Muscle of arm (tissue), 12 donors: ENCODE results near the gene NBEAL2. TPM values are rescaled to one million over a fixed set of nuclear protein-coding genes. Genes with fewer than 3 reads are reported as not detected.
A peak's percentile ranks its signal among the peaks of the same experiment; 100 is the strongest.

Experiments used
- DNase-seq: peaks from one replicate; pipeline ENCODE4 v3.0.0-alpha.2; 2013
- polyA plus RNA-seq, 12 donors: library from polyadenylated mRNA; unstranded; fragments of 120-200 nt; gene quantifications; one replicate each; pipeline ENCODE4 v1.2.1, GENCODE V29; 2013; ENCODE audit not compliant: insufficient read length in 12 of 12

The NBEAL2 gene
- polyA plus RNA-seq, 12 donors = 8.7 to 57.5 (median 12.1) TPM; not detected in 1

GRCh38 chr3:46998852-46999515 is 19.5 kb downstream of the NBEAL2 start:
- no peak for DNase-seq

GRCh38 chr3:46999516-47000197 is 20.2 kb downstream of the NBEAL2 start:
- no peak for DNase-seq

GRCh38 chr3:47000198-47000815 is 20.8 kb downstream of the NBEAL2 start:
- no peak for DNase-seq

- no peak for DNase-seq
These were observed 21.7 kb downstream of the NBEAL2 start for GRCh38 chr3:47000922-47001730.

- DNase-seq = no peak
These were observed 22.3 kb downstream of the NBEAL2 start for GRCh38 chr3:47001731-47002170.

- no peak for DNase-seq
These were observed 22.9 kb downstream of the NBEAL2 start for GRCh38 chr3:47002171-47003055.

- no peak for DNase-seq
These were observed 23.6 kb downstream of the NBEAL2 start for GRCh38 chr3:47003056-47003410.

GRCh38 chr3:47003461-47004368 is 24.2 kb downstream of the NBEAL2 start:
- no peak for DNase-seq

- no peak for DNase-seq
These were observed 25.1 kb downstream of the NBEAL2 start for GRCh38 chr3:47004369-47005211.

- DNase-seq = no peak
These were observed 26.0 kb downstream of the NBEAL2 start for GRCh38 chr3:47005212-47006144.

GRCh38 chr3:47006145-47006651 is 26.7 kb downstream of the NBEAL2 start:
- DNase-seq = no peak

- DNase-seq = no peak
These were observed 27.5 kb downstream of the NBEAL2 start for GRCh38 chr3:47007001-47007400.

- DNase-seq = no peak
These were observed 28.2 kb downstream of the NBEAL2 start for GRCh38 chr3:47007482-47008233.

GRCh38 chr3:47008234-47008796 is 28.8 kb downstream of the NBEAL2 start:
- no peak for DNase-seq

GRCh38 chr3:47008851-47009224 is 29.4 kb downstream of the NBEAL2 start:
- no peak for DNase-seq

GRCh38 chr3:47009225-47010110 is 30.0 kb downstream of the NBEAL2 start:
- peak; percentile 88 for DNase-seq
